GM20000 (cell line): ENCODE measurements around the gene MYO5B.

ENCODE experiments used
- DNase-seq: peaks from one replicate; pipeline ENCODE4 v3.0.0; 2012; ENCODE audit warnings: low spot score
- CTCF ChIP-seq: IDR thresholded peaks from 2 replicates; pipeline ENCODE4 v1.5.1; 2012; ENCODE audit warnings: mild to moderate bottlenecking, control low read depth; ENCODE audit errors: extremely low read depth, missing control alignments

The MYO5B gene

GRCh38 chr18:50056185-50056584 is 138.8 kb downstream of the MYO5B start:
- no peak for DNase-seq
- no peak for TF ChIP-seq CTCF

GRCh38 chr18:50055488-50055887 is 139.5 kb downstream of the MYO5B start:
- DNase-seq: no peak
- TF ChIP-seq CTCF: no peak

GRCh38 chr18:50053111-50053510 is 141.8 kb downstream of the MYO5B start:
- DNase-seq: no peak
- TF ChIP-seq CTCF: no peak

- TF ChIP-seq CTCF: no peak
- DNase-seq: no peak
Measured at GRCh38 chr18:50051288-50051687, 143.7 kb downstream of the MYO5B start.

- DNase-seq: no peak
- no peak for TF ChIP-seq CTCF
Measured at GRCh38 chr18:50045126-50045525, 149.8 kb downstream of the MYO5B start.

- no peak for TF ChIP-seq CTCF
- no peak for DNase-seq
Measured at GRCh38 chr18:50044402-50044801, 150.5 kb downstream of the MYO5B start.

- DNase-seq: no peak
- TF ChIP-seq CTCF: no peak
Measured at GRCh38 chr18:50042611-50043010, 152.3 kb downstream of the MYO5B start.
